Stimulated activated CD4-positive, alpha-beta T cell treated with anti-CD3 and anti-CD28 coated beads, Interleukin-12 subunit alpha, Interleukin-12 subunit beta, amount 100 ng/mL, for 24 hours (primary cell): ENCODE results near the gene PSEN1.

Experiments used
- DNase-seq, 2 experiments: peaks; one replicate each; pipeline ENCODE4 v3.0.0-alpha.2; 2020; ENCODE audit warnings: low read depth in 2 of 2

Gene PSEN1

DNA sequence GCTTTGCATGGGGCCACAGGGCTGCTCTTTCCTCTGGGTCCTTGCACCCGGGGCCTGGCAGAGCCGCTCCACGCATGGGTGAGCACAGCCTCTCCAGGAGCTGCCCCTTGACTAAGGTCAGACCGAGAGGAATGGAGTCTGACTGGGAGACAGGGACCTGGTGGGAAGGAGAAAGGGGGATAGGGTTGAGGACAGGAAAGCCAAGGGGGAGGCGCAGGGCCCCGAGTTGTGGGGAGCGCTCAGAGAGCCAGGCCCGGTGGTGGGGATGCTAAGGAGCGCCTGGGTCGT lies 117.0 kb downstream of the PSEN1 start:
- no peak for DNase-seq

GRCh38 chr14:73253721-73254120 lies 117.4 kb downstream of the PSEN1 start:
- DNase-seq: no peak

DNA sequence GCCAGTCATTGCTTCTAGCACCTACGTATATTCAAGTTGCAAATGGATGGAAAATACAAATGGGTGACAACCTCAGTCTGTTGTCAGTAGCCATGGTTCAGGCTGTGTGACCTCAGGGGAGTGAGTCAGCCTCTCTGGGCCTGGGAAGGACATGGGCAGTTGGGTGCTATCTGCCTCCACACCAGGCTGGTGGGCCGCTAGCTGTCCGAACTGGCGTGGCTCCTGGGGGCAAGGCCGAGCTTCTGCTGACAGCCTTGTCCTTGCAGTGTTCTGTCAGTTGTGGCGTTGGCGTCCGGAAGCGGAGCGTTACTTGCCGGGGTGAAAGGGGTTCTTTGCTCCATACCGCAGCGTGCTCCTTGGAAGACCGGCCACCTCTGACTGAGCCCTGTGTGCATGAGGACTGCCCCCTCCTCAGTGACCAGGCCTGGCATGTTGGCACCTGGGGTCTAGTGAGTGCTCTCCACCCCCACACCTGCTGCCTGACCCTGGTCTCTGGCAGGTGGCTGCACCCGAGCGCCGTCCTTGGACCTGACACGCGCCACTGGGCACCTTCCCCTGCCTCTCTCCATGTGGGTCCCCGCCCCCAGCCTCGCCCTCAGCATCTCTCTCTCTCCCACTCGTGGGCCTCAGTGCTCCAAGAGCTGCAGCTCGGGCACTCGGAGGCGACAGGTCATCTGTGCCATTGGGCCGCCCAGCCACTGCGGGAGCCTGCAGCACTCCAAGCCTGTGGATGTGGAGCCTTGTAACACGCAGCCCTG lies 118.1 kb downstream of the PSEN1 start:
- DNase-seq: no peak

- DNase-seq: no peak
These were observed 118.7 kb downstream of the PSEN1 start for GRCh38 chr14:73255005-73255400.

DNA sequence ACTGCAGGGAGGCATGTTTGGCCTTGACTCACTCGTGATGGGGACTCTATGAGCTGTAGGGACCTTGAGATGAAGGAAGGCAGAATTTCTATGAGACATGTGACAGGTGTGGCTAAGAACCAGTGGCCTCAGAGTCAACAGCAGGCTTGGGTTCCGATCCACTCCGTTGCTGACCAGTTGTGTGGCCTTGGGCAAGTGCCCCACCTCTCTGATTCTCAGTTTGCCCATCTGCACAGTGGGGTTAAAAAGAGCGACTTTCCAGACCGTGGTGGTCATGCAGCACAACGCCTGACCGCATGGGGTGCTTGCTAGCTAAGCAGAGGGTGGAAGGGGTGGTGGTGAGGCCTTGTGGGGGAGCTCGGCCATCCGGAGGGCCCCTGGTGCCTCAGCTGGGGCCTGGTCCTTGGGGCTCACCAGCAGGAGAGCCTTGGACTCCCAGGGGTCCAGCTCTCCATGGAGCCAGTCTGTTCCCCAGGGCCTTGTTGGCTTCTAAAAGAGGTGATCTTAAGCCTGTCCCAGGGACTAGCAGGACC lies 119.5 kb downstream of the PSEN1 start:
- DNase-seq: no peak

DNA sequence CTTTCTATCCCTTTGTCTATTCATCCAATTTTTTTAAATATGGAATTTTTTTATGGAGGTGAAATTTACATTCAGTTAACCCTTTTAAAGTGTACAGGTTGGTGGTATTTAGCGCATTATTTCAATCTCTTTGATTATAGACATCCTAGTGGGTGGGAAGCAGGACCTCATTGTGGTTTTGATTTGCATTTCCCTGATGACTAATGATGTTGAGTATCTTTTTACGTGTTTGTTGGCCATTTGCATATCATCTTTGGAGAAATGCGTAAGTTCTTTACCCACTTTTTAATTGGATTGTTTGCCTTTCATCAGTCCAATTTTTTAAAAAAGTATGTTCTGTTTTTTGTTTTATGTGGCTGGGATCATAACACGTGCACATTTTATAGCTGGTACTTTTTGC lies 121.8 kb downstream of the PSEN1 start:
- no peak for DNase-seq

GRCh38 chr14:73258845-73259611 lies 122.7 kb downstream of the PSEN1 start:
- no peak for DNase-seq

DNA sequence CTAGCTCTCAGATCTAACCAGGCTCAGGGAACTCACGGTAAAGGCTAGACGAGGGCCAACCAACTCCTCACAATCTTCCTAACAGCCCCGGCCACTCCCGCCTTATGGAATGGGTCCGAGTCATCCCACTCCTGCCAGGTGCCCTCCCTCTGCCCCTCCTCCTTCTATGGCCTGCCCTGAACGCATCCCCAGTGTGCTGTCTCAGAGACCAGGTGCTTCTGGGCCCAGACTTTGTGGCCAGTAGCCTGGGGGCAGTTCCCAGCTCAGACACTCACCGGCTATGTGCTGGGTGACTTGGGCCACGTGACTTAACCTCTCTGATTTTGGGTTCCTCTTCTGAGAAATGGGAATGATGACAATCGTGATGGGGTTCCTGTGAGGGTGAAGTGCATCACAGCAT lies 123.5 kb downstream of the PSEN1 start:
- DNase-seq: no peak

DNA sequence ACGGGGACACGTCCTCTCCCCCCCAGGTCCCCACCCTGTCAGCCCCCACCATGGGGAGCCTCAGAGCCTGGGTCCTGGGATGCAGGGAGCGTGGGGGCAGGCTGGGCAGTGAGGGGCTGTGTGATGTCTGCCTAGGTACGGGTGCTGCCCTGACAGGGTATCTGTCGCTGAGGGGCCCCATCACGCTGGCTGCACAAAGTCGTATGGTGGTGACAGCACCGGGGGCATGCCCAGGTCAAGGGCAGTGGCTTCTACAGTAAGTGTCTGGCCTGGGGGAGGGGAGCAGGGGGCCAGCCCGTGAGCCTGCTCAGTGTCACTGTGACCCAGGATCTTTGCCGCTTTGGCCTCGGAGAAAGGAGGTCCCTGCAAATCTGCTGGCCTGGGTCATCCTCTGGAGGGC lies 124.3 kb downstream of the PSEN1 start:
- no peak for DNase-seq

DNA sequence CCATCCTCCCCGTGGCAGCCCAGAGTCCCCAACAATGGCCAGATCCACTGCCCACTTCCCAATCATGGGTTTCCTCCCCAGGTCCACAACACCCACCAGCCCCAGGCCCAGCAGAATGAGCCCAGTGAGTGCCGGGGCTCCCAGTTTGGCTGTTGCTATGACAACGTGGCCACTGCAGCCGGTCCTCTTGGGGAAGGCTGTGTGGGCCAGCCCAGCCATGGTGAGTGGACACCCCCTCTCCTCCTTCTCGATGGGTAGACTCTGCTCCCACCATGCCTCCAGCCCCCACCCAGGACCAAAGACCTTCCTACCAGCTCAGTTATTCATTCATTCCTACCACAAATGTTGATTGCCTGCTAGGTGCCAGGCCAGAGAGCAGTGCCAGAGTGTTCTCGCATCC lies 124.8 kb downstream of the PSEN1 start:
- no peak for DNase-seq

DNA sequence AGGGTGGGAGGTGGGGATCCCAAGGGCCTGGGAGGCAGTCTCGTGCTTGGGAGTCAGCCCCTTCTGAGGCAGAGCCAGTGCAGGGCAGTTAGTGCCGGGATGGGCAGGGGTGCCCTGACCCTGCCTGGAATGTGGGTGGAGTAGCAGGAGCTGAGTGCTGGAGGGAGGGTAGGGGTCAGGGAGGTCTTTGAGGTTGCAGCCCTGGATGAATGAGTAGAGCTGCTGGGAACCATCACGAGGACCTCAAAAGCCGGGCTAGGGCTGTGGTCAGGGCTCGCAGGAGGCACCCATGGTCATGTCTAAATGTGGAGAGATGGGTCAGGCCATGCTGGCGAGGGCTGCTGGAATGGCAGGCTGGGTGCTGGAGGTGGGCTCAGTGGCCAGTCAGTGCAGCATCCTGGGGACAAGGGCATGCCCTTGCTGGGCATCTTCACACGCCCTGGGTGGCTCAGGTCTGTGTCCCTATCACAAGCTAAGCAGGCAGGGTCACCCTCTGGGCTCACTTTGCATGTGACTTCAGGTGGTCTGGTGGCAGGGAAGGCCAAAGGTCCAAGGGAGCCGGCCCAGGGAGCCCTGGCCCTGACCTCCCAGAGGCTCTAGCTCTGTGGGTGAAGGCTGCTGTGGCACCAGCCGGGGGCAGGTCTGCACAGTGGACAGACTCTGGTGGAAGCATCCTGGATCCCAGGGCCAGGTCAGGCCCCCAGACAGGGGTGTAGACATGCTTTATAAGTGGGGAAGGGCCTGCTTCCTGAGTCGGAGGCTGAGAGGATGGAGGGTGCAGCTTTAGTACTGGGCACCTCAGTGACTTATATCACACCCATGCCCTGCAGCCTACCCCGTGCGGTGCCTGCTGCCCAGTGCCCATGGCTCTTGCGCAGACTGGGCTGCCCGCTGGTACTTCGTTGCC lies 125.5 kb downstream of the PSEN1 start:
- no peak for DNase-seq

DNA sequence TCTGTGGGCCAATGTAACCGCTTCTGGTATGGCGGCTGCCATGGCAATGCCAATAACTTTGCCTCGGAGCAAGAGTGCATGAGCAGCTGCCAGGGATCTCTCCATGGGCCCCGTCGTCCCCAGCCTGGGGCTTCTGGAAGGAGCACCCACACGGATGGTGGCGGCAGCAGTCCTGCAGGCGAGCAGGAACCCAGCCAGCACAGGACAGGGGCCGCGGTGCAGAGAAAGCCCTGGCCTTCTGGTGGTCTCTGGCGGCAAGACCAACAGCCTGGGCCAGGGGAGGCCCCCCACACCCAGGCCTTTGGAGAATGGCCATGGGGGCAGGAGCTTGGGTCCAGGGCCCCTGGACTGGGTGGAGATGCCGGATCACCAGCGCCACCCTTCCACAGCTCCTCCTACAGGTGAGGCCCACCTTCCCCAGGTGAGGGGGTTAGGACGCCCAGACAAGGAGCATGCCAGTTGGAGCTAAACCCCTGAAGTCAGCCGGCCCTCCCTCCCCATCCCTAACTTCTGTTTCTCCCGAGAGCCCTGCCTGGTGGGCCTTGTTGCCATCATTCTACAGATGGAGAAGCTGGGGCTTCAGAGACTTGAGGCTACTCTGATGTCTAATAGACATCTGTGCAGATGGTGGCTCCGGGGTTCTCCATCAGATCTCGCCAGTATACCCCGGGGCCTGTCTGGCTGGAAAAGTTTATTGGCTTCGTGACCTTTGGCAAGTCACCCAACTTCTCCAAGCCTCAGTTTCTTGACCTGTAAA lies 126.3 kb downstream of the PSEN1 start:
- no peak for DNase-seq

- DNase-seq: no peak
These were observed 127.3 kb downstream of the PSEN1 start for GRCh38 chr14:73263606-73264005.

- DNase-seq: no peak
These were observed 128.0 kb downstream of the PSEN1 start for GRCh38 chr14:73264080-73264884.

- no peak for DNase-seq
These were observed 128.8 kb downstream of the PSEN1 start for GRCh38 chr14:73264885-73265720.

GRCh38 chr14:73265721-73266046 lies 129.4 kb downstream of the PSEN1 start:
- DNase-seq: no peak

DNA sequence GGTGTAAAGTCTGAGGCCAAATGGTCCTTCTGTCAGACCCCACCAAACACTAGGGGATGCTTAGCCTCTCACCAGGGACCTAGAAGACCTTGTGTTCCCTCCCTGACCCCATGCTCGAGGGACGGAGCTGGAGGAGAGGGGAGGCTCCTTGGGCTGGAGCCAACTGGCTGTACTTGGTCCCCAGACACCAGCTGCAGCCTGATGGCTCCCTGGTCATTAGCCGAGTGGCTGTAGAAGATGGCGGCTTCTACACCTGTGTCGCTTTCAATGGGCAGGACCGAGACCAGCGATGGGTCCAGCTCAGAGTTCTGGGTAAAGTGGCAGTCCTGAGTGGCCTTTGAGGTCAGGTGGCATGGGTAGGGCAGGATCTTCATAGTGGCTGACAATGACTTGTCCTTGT lies 130.0 kb downstream of the PSEN1 start:
- no peak for DNase-seq

- no peak for DNase-seq
These were observed 131.2 kb downstream of the PSEN1 start for GRCh38 chr14:73267474-73267873.

DNA sequence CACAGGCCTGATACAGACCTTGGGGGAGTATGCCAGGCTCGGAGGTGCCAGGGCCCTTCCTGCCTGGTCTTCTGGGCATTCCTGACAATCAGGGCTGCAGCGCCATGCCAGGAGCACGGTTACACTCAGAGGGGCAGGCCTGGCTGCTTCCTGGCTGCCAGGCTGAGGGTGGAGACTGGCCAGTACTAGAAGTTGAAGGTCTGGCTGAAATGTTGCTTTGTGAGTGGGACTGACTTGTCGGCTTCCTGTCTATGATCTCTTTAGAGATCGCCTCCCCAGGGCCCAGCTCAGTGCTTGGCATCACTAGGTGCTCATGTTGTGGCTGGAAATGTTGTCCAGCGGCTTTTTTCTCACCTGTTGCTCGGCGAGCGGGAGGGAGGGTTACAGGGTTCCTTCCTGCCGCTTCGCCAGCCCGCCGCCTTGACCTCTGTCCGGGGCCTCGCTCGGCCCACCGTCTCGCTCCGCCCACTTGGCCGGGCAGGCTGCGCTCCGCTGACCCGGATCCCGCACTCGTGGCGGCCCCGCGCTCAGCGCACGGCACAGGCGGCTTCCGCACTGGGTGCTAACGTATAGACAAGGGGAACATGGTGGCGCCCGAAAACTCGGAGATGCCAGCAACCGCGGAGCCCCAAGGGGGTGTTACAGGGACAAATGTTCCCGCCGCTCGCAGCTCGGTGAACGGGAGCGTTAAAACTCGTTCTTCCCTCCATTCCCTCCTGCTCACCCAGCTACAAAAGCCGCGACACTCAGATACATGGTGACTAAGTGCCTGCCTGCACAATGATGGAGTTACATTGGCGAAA lies 133.6 kb downstream of the PSEN1 start:
- DNase-seq: no peak
